Measurements from ENCODE around the gene ABITRAM.
"Not testable (repeated sequence)": the region's sequence is repeated elsewhere in the genome, so short reads cannot be mapped to it uniquely, and the experiment has no call there.

ABITRAM gene

DNA sequence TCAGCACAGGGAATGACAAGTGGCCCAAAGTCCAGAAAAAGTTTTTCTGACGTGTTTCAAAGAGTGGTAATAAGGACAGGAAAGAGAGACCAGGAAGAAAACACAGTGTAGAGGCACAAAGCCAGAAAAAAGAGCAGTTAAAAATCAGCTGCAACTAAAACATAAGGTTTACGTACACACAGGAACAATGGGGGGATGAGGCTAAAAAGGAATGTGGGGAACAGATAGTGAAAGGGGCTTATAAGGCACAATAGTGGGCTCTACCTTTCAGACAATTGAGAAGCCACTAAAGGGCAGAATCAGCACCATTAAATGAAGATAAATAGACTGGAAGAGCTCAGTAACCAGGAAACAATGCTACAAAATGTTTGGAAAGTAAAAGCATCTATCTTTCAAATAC lies 5.8 kb upstream of the ABITRAM start:
- DNase-seq (ENCODE audit: low spot score): no peak

DNA sequence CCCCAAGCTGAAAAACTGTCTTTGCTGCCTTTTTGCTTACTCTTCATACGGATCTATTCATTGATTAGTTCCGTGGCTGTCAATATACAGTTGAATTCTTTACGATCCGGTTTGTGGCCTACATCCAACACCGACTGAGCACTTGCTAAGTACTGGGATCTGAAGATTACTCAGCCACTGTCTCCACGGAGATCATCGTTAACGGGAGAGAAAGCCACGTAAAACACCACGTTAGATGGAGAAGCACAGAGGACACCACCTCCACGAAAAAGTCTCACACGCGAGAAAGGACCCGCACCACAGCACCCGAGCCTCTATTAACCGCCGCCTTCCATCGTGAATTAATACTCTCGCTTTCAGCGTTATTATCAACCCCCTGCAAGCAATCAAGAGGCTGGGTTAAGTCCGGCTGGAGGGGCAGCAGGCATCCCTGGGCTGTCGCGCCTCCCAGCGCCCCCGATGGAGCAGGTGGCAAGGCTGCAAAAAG lies 926 bp upstream of the ABITRAM start:
- no peak for DNase-seq (ENCODE audit: low spot score)

DNA sequence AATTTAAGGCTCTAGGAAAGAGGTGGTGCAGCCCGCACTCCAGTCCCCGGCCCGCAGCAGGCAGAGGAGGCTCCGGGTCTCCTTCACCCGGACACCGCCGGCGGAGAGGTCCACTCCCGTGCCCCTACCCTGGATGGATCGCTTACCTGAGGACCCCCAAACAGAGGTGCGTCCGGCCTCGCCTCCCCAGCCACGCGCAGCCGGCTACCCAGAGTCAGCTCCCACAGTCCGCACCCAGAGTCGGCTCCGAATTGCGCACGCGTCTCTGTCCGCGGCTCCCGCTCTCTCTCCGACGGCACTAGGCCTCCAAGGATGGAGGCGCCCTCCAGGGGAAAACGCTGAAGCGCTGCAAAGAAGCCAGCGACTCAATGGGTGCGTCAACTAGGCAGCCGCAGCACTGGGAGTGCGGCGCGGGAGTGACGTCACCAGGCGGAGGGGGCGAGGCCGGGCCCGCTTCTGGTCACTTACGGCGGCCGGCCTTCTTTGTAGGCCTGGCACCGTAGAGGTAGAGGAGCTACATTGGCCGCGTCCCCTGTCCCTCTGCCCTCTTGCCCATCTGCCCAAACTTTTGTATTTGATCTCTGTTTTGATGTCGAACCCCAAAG lies 380 bp upstream of the ABITRAM start, which contains the start of gene ELP1:
TSS of gene ELP1 (minus strand) at position 407 of the 605 bp plus-strand sequence. CDS start 2,978 bp downstream, outside the sequence.
- peak; percentile 82 for DNase-seq (ENCODE audit: low spot score)

GRCh38 chr9:108937561-108938305 lies 3.5 kb downstream of the ABITRAM start:
- DNase-seq (ENCODE audit: low spot score): no peak

DNA sequence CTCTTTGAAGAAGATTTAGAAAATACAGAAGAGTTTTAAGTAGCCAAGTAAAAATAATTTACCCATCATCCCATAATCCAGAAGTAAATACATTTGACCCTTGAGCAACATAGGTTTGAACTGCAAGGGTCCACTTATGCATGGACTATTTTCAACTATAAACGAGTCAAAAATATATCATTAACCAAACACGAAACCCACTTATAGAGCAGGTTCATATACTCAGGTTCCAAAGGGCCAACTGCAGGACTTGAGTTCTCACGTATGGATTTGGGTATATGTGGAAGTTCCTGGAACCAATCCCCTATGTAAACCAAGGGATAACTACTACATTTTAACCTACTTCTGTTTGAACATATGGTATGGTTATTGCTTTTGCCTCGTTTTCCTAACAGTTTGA lies 5.8 kb downstream of the ABITRAM start:
- DNase-seq (ENCODE audit: low spot score): no peak

DNA sequence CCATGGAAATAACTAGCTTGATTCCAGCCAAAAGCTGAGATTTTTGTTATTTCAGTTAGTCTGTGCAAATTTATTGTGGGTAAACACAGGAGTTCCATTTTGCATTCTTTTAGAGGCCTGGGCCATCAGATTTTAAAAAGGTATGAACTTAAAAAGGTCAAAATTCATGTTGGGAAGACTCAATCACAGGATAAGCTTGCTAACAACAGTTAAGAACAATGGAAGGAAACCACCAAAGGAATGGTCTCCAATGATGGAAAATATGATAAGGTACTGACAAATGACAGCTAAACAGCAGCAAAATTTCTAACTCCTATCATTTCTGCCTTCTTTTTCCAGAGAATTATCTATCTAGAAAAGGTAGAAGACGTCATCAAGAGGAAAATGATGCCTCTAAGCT lies 16.0 kb downstream of the ABITRAM start:
- no peak for DNase-seq (ENCODE audit: low spot score)

GRCh38 chr9:108951578-108951977 lies 17.4 kb downstream of the ABITRAM start:
- no peak for DNase-seq (ENCODE audit: low spot score)

DNA sequence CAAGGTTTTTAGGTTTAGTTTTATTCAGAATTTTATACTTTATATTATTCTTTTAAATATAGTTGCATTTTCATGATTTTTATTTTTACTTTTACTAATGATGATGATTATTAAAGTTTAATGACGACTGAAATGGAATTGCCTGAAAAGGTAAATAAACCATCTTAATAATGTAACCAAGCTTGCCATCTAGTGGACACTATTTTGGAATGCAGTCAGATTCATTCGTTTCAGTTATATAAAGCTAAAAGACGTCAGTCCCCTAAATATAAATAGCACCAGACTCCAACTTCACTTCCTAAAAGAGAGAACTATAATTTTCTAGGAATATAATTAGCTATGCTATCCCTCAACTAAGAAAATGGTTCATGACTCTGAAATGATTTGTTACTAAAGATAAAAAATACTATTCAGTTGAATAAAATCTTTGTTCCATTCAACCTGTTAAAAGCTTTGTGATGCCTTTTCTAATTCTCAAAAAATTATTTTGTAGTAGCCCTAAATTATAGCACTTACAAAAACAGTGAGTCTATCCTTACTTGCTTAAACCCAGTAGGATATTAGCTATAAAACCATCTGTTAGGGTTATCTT lies 19.9 kb downstream of the ABITRAM start:
- no peak for DNase-seq (ENCODE audit: low spot score)

- DNase-seq (ENCODE audit: low spot score): no peak
These were observed 21.9 kb downstream of the ABITRAM start for GRCh38 chr9:108956022-108956630.

GRCh38 chr9:108956631-108957026 lies 22.4 kb downstream of the ABITRAM start:
- DNase-seq (ENCODE audit: low spot score): no peak

DNA sequence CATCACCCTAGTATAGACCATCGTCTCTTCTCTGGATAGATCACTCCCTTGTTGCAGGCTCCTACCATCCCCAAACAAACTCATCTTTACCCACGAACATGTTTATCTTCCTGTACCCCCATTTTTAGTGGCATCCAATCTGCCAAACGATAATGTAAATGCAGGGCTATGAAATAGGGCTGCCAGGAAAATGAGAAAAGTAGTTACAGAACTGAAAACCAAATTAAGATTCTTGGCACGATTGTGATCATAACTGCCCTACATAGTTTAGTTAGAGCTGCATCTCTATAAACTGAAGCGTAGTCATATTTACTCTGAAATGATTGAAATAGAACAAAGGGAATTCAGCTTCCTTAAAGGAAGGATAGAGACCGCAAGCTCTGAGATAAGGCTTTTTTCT lies 26.1 kb downstream of the ABITRAM start:
- no peak for DNase-seq (ENCODE audit: low spot score)

DNA sequence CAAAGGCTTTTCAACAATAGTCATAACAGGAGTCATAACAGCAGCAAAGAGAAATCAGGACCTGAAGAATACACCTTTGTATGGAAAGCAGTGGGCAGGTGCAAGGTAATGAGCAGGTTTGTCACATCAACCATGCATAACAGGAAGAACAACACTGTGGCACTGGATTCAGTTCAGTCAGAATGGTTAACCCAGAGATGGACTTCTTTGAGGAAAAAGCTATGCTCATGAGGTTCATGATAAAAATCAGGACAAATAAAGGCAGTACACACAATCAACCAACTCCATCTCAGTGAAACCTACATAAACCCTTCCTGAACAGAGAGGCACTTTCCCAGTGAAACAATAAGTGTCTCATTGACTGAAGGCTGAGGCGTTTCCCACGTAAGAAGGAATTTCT lies 27.0 kb downstream of the ABITRAM start:
- DNase-seq (ENCODE audit: low spot score): no peak

DNA sequence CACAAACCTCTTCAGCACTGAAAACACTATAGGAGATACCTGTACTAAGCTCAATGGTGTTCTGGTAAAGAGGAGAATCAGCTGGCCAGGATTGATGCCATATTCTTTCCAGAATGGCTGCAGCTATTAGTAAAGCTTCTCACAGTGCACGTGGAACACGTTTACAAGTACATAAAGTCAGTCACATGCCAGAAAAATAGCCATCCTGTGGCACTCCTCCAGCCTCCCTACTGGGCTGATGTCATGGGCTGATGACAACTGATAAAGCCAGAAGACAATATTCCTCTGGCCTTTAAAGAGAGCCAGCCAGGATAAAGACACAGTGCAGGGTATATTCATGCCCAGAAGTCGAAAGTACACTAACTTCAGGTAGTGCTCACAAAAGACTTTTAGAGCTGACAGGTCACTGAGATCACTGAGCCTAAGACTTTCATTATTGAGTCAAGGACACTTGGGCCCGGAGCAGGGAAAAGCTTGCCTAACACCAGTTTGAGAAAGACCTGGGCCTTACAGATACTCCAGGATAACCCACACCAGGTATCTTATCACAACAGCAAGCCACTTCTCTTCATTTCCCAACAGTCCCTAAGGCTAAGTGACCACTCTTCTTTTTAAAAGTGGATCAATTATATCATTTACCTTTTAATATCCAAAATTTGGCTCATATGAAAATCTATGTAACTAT lies 29.4 kb downstream of the ABITRAM start:
- DNase-seq (ENCODE audit: low spot score): no peak

- no peak for DNase-seq (ENCODE audit: low spot score)
These were observed 33.7 kb downstream of the ABITRAM start for GRCh38 chr9:108967916-108968315.

- not testable (repeated sequence) for DNase-seq (ENCODE audit: low spot score)
These were observed 37.2 kb downstream of the ABITRAM start for GRCh38 chr9:108971392-108971791.

DNA sequence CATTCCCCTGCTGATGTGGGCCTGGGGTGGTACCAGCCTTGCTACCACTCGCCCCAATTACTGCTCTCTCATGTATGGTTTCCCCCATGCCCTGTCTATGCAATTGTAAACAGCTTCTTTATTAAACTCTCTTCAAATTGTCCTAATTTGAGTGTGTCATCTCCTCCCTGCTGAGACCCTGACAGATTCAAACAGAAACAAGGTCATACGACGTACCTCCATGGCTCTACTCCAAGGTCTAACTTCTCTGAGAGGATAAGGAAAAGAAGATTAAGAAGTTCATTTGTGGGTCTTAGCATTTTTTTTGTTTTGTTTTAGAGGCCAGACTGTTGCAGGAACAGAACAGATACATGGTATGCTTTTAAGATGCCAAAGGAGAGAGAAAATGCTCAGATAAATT lies 38.0 kb downstream of the ABITRAM start:
- no peak for DNase-seq (ENCODE audit: low spot score)

DNA sequence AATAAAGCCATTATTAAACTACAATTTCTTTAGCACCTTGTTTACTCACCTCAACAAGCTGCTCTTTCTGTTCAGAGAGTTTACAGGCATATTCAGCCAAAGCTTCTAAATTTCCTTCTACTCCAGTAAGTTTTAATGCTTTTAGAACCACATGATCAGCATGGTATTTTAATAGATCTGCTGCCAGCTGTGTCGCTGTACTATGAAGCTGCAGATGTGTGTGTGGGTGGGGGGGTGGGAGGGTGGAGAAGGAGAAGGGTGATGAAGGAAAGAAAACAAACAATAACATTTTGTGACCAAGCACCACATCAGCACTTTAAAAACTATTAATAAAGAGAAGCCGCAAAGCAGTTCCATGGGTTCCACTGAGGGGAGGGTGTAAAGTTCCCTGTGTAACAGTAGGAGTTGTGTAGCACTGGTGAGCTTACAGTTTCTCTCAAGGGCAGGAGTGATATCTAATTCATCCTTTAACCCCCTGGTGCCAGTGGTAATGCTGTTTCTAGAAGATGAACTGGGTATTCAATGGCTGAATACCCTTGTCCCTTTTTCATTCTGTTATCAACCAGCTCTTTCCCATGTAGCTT lies 38.5 kb downstream of the ABITRAM start:
- DNase-seq (ENCODE audit: low spot score): no peak

GRCh38 chr9:108973895-108974294 lies 39.7 kb downstream of the ABITRAM start:
- no peak for DNase-seq (ENCODE audit: low spot score)

- DNase-seq (ENCODE audit: low spot score): no peak
These were observed 44.0 kb downstream of the ABITRAM start for GRCh38 chr9:108978205-108978604.

GRCh38 chr9:108980893-108981292 lies 46.7 kb downstream of the ABITRAM start:
- no peak for DNase-seq (ENCODE audit: low spot score)

- no peak for DNase-seq (ENCODE audit: low spot score)
These were observed 49.7 kb downstream of the ABITRAM start for GRCh38 chr9:108983885-108984284.

Measured in HuH-7.5 (cell line).